H1 (cell line): ENCODE data around the gene SLC4A1. TPM values are rescaled to one million over a fixed set of nuclear protein-coding genes. Genes with fewer than 3 reads are reported as not detected.
A peak's percentile ranks its signal among the peaks of the same experiment; 100 is the strongest.

ENCODE experiments used
- CTCF ChIA-PET: fragments of 300-600 bp; sonication (Branson Sonifier 250); formaldehyde crosslinking; loops from one replicate; lab custom pipeline; 2021; ENCODE audit not compliant: partially characterized antibody; lab: Charles Lee
- POLR2A ChIA-PET: fragments of 300-600 bp; sonication (Branson Sonifier 250); formaldehyde crosslinking; loops from one replicate; lab custom pipeline; 2021; ENCODE audit warnings: inconsistent platforms; ENCODE audit not compliant: partially characterized antibody; lab: Charles Lee
- DNase-seq, 2 experiments: peaks; one replicate each; pipeline versions ENCODE4 v3.0.0 to v3.0.0-alpha.2; 2010 to 2022; ENCODE audit warnings: low spot score in 2 of 2, low read depth in 1 of 2, mixed read lengths in 1 of 2
- FAIRE-seq: peaks from 2 replicates; lab custom pipeline; 2011; peaks lifted over from hg19 to GRCh38; lab: Jason Lieb, UNC
- H2AFZ ChIP-seq: 2 replicates; pipeline ENCODE4 v1.8.1; 2012; ENCODE audit warnings: low read length, inconsistent platforms
- H2AK5ac ChIP-seq: 2 replicates; pipeline ENCODE4 v1.6.1; 2013; ENCODE audit warnings: low read depth, low read length
- H2BK120ac ChIP-seq: replicated peaks from 2 replicates; pipeline ENCODE3; 2013; ENCODE audit warnings: low read depth, low read length, inconsistent platforms
- H2BK12ac ChIP-seq: 2 replicates; pipeline ENCODE4 v1.6.1; 2013; ENCODE audit warnings: low read depth, low read length
- H2BK15ac ChIP-seq: 2 replicates; pipeline ENCODE4 v1.6.1; 2013; ENCODE audit warnings: low read length
- H2BK20ac ChIP-seq: 2 replicates; pipeline ENCODE4 v1.6.1; 2013; ENCODE audit warnings: low read length
- H2BK5ac ChIP-seq: 2 replicates; pipeline ENCODE4 v1.6.1; 2013; ENCODE audit warnings: low read depth, low read length
- H3K14ac ChIP-seq: 2 replicates; pipeline ENCODE4 v1.6.1; 2013; ENCODE audit warnings: inconsistent platforms; ENCODE audit not compliant: insufficient read length
- H3K18ac ChIP-seq: 2 replicates; pipeline ENCODE4 v1.6.1; 2013; ENCODE audit warnings: low read length; ENCODE audit errors: extremely low read depth
- H3K23ac ChIP-seq: 2 replicates; pipeline ENCODE4 v1.6.1; 2013; ENCODE audit warnings: inconsistent platforms; ENCODE audit not compliant: insufficient read length
- H3K23me2 ChIP-seq: 2 replicates; pipeline ENCODE4 v1.6.1; 2013; ENCODE audit warnings: low read depth, low read length
- H3K27ac ChIP-seq: 2 replicates; pipeline ENCODE4 v1.6.1; 2011; ENCODE audit warnings: low read depth, low read length, inconsistent platforms
- H3K27me3 ChIP-seq, 4 experiments: replicated peaks in 1 of 4; 1 replicate in 1 of 4; 2 replicates in 3 of 4; pipeline versions ENCODE4 v1.6.1 to v1.8.1; 2011 to 2013; ENCODE audit warnings: low read length in 3 of 4, mild to moderate bottlenecking in 3 of 4, inconsistent platforms in 2 of 4, mixed read lengths in 2 of 4, moderate library complexity in 1 of 4; ENCODE audit not compliant: control insufficient read depth in 3 of 4, insufficient read depth in 3 of 4; ENCODE audit errors: extremely low read depth in 1 of 4
- H3K36me3 ChIP-seq, 4 experiments: 2 replicates each; pipeline versions ENCODE4 v1.6.1 to v1.8.1; 2011 to 2013; ENCODE audit warnings: mild to moderate bottlenecking in 4 of 4, low read length in 3 of 4, moderate library complexity in 2 of 4, control low read depth in 1 of 4, inconsistent platforms in 1 of 4; ENCODE audit not compliant: insufficient read depth in 4 of 4, control insufficient read depth in 2 of 4
- H3K4ac ChIP-seq: replicated peaks from 2 replicates; pipeline ENCODE3; 2013; ENCODE audit warnings: low read length, low read depth, mixed read lengths, inconsistent platforms; ENCODE audit not compliant: insufficient read length
- H3K4me1 ChIP-seq, 4 experiments: replicated peaks in 1 of 4; 1 replicate in 1 of 4; 2 replicates in 3 of 4; pipeline versions ENCODE4 v1.6.1 to v1.8.1; 2011 to 2013; ENCODE audit warnings: low read length in 3 of 4, inconsistent platforms in 2 of 4, mixed read lengths in 1 of 4; ENCODE audit not compliant: insufficient read depth in 4 of 4, control insufficient read depth in 3 of 4
- H3K4me2 ChIP-seq, 2 experiments: 2 replicates each; pipeline versions ENCODE4 v1.6.1 to v1.8.1; 2011 to 2013; ENCODE audit warnings: low read depth in 2 of 2, low read length in 2 of 2, control low read depth in 1 of 2, inconsistent platforms in 1 of 2, mild to moderate bottlenecking in 1 of 2; ENCODE audit not compliant: insufficient read depth in 1 of 2
- H3K4me3 ChIP-seq, 4 experiments: fragments of 200-600, 300-600 bp in 1 of 4; sonication (generic), shearing (Covaris generic), sonication (Bioruptor Twin) in 1 of 4; 2 replicates each; pipeline versions ENCODE4 v1.5.1 to v1.8.1; 2011 to 2016; ENCODE audit warnings: low read length in 4 of 4, low read depth in 3 of 4, control low read depth in 2 of 4, inconsistent platforms in 2 of 4, mild to moderate bottlenecking in 2 of 4, mixed read lengths in 1 of 4, moderate library complexity in 1 of 4; ENCODE audit not compliant: insufficient read depth in 2 of 4; ENCODE audit errors: extremely low read depth in 1 of 4
- H3K56ac ChIP-seq: replicated peaks from 2 replicates; pipeline ENCODE3; 2013; ENCODE audit warnings: low read depth, mild to moderate bottlenecking, mixed read lengths, low read length, inconsistent platforms; ENCODE audit not compliant: insufficient read length
- H3K79me1 ChIP-seq: 2 replicates; pipeline ENCODE4 v1.6.1; 2013; ENCODE audit warnings: low read depth, low read length, control low read depth
- H3K79me2 ChIP-seq, 2 experiments: 2 replicates each; pipeline versions ENCODE4 v1.6.1 to v1.8.1; 2012 to 2013; ENCODE audit warnings: low read length in 2 of 2, mild to moderate bottlenecking in 2 of 2, inconsistent platforms in 1 of 2; ENCODE audit not compliant: insufficient read depth in 2 of 2, control insufficient read depth in 1 of 2
- H3K9ac ChIP-seq, 4 experiments: replicated peaks in 1 of 4; 1 replicate in 1 of 4; 2 replicates in 3 of 4; pipeline versions ENCODE4 v1.6.1 to v1.8.1; 2011 to 2013; ENCODE audit warnings: low read depth in 3 of 4, low read length in 3 of 4, control low read depth in 2 of 4, mild to moderate bottlenecking in 2 of 4, moderate library complexity in 2 of 4, inconsistent platforms in 1 of 4; ENCODE audit errors: extremely low read depth in 1 of 4
- H3K9me3 ChIP-seq, 2 experiments: 2 replicates each; pipeline versions ENCODE4 v1.6.1 to v1.8.1; 2012 to 2013; ENCODE audit warnings: mild to moderate bottlenecking in 2 of 2, moderate library complexity in 2 of 2, control low read depth in 1 of 2, inconsistent platforms in 1 of 2, low read depth in 1 of 2, low read length in 1 of 2, mixed read lengths in 1 of 2; ENCODE audit not compliant: insufficient read depth in 2 of 2
- H4K20me1 ChIP-seq, 2 experiments: replicated peaks in 1 of 2; 2 replicates each; pipeline versions ENCODE3 to v1.8.1; 2011 to 2013; ENCODE audit warnings: inconsistent platforms in 2 of 2, low read length in 2 of 2, mild to moderate bottlenecking in 1 of 2; ENCODE audit not compliant: insufficient read depth in 2 of 2, control insufficient read depth in 1 of 2
- H4K5ac ChIP-seq: 2 replicates; pipeline ENCODE4 v1.6.1; 2013; ENCODE audit warnings: low read length, low read depth, mixed read lengths, inconsistent platforms; ENCODE audit not compliant: insufficient read length
- H4K8ac ChIP-seq: 2 replicates; pipeline ENCODE4 v1.8.0; 2013; ENCODE audit warnings: mild to moderate bottlenecking, moderate library complexity, low read length, inconsistent platforms; ENCODE audit not compliant: insufficient read depth; ENCODE audit errors: extremely low read depth
- H4K91ac ChIP-seq: replicated peaks from 2 replicates; pipeline ENCODE3; 2013; ENCODE audit warnings: low read length, mixed read lengths, inconsistent platforms; ENCODE audit not compliant: insufficient read length
- HDAC2 ChIP-seq, 2 experiments: fragments of 300-600 bp in 1 of 2; sonication (generic) in 1 of 2; IDR thresholded peaks; 2 replicates each; pipeline ENCODE4 v1.6.1; 2011 to 2012; ENCODE audit warnings: low read depth in 2 of 2, low read length in 2 of 2, mild to moderate bottlenecking in 2 of 2, moderate library complexity in 2 of 2, borderline replicate concordance in 1 of 2, inconsistent platforms in 1 of 2
- WGBS, 2 experiments: shearing (Covaris generic) in 1 of 2; methylation state at CpG; one replicate each; pipeline versions ENCODE4 v1.1.6 to v1.1.7; 2013 to 2015; ENCODE audit warnings: low lambda C conversion rate in 2 of 2, mixed read lengths in 2 of 2, inconsistent platforms in 1 of 2, low coverage in 1 of 2, missing lambda C conversion rate in 1 of 2; ENCODE audit not compliant: insufficient replicate concordance in 2 of 2, insufficient coverage in 1 of 2, insufficient read length in 1 of 2; ENCODE audit errors: extremely low coverage in 1 of 2, missing lambda C conversion rate in 1 of 2; 5-methylcytosine and 5-hydroxymethylcytosine counted together
- polyA plus RNA-seq, 7 experiments: library from polyadenylated mRNA; depleted of rRNA in 3 of 7; stranded (reverse) in 5 of 7; unstranded in 2 of 7; fragments of >200 nt in 5 of 7; fragments of 200-250 nt in 2 of 7; gene quantifications; 1 replicate in 5 of 7; 2 replicates in 1 of 7; 4 replicates in 1 of 7; pipeline versions ENCODE4 v1.2.1 to v1.2.3, GENCODE V29; 2011 to 2013; ENCODE audit warnings: missing spikeins in 2 of 7, mixed read lengths in 2 of 7
- total RNA-seq: library from RNA; stranded (reverse); fragmentation: NEBNext Ultra II Directional; extraction: Animal tissue kit (Norgen Biotek cat#: 25700); gene quantifications from 2 replicates; pipeline ENCODE4 v1.2.1, GENCODE V29; 2021

The SLC4A1 gene
- total and polyA plus RNA-seq, 2 of the 8 experiments (the other 6 are each of a cell fraction or from before 2014, with no cell fraction given) = 0.08 TPM; not detected in 1

DNA sequence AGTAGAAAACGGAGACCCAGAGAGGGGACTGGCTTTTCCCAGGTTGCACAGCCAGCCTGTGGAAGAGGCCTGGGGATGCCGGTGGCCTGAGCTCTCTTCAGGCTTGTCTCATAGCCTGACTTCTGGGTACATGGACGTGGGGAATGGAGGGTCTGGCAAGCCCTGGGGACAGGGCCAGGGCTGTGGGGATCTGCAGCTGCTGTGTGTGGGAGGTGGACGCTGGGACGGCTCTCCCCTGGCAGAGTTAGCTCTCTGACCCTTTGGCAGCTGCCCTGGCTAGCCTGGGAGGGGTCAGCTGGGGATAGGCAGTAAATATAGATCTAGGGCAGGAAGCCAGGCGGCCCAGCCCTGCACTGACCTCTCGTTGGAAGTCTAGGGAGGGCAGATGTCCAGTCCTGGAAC, 20.5 kb downstream of the SLC4A1 start:
- DNase-seq = no peak
- POLR2A ChIA-PET = interaction anchor here (0.8 to 2.3 kb wide), 4 partner anchors 11 to 32 kb away, joined by 3 to 6 read pairs (median 5); partner anchors contain the start of gene UBTF
- H2BK120ac ChIP-seq = no peak overlapping the region

More for the DNA sequence above, 20.5 kb downstream of the SLC4A1 start:
- FAIRE-seq = no peak
- Histone ChIP-seq H3K4me1 (peaks cover 0 to 3% (median 0%) of the 10 kb centered on the region in 4 experiments; a peak in 2 of 7 replicates), H2BK5ac (no peak overlapping the region), H3K14ac (no peak overlapping the region), H2BK20ac (no peak overlapping the region), H3K23ac (no peak overlapping the region), H3K56ac (no peak overlapping the region), H4K91ac (peak overlapping the region; percentile 82), H4K5ac (no peak overlapping the region), H3K9ac (no peak overlapping the region), H2BK12ac (peak overlapping the region; percentile 27; the same call in 1 of the 2 replicates), H3K9me3 (no peaks in the 10 kb centered on the region), H3K18ac (peak overlapping the region; percentile 13; the same call in 1 of the 2 replicates), H3K4me3 (no peak overlapping the region), H3K79me2 (no peaks in the 10 kb centered on the region), H4K20me1 (no peaks in the 10 kb centered on the region), H3K27ac (no peak overlapping the region), H3K27me3 (no peaks in the 10 kb centered on the region), H3K79me1 (no peaks in the 10 kb centered on the region), H2AK5ac (no peak overlapping the region; the same call in 1 of the 2 replicates), H3K4me2 (no peak overlapping the region), H3K36me3 (no peaks in the 10 kb centered on the region), H2AFZ (no peak overlapping the region), H4K8ac (peak overlapping the region; percentile 78; the same call in 1 of the 2 replicates), H3K23me2 (no peaks in the 10 kb centered on the region; the same call in 1 of the 2 replicates), H2BK15ac (0 out of 2 replicates have a peak overlapping the region, but pooled peaks have one; percentile 46), H3K4ac (no peak overlapping the region)
- TF ChIP-seq HDAC2 (IDR thresholded peaks at IDR 0.05; ENCODE audit: borderline replicate concordance in 1 of 2, low read depth in 2 of 2, low read length in 2 of 2) = no peak
- CTCF ChIA-PET = interaction anchor here (0.5 to 2.0 kb wide), 9 partner anchors 11 to 260 kb away, joined by 3 to 7 read pairs (median 3); no protein-coding TSS in a partner anchor
- WGBS, 2 experiments = 91% methylated on average over 7 of the region's 7 CpGs; no CpG with 5 or more reads in 1 of the 2 experiments
